LNCaP clone FGC (cell line): ENCODE measurements around the gene USB1.

Experiments used
- DNase-seq: peaks from one replicate; pipeline ENCODE4 v3.0.0-alpha.2; 2011; ENCODE audit warnings: low read depth
- H3K4me3 ChIP-seq: 2 replicates; pipeline ENCODE4 v1.5.1; 2011; ENCODE audit warnings: mild to moderate bottlenecking, low read depth, low read length, control low read depth
- TF ChIP-seq, protein P1 (sequence below): IDR thresholded peaks from 2 replicates; pipeline ENCODE4 v1.5.1; 2012; ENCODE audit warnings: mild to moderate bottlenecking; ENCODE audit not compliant: control insufficient read depth, insufficient read depth; ENCODE audit errors: extremely low read depth

USB1 gene

DNA sequence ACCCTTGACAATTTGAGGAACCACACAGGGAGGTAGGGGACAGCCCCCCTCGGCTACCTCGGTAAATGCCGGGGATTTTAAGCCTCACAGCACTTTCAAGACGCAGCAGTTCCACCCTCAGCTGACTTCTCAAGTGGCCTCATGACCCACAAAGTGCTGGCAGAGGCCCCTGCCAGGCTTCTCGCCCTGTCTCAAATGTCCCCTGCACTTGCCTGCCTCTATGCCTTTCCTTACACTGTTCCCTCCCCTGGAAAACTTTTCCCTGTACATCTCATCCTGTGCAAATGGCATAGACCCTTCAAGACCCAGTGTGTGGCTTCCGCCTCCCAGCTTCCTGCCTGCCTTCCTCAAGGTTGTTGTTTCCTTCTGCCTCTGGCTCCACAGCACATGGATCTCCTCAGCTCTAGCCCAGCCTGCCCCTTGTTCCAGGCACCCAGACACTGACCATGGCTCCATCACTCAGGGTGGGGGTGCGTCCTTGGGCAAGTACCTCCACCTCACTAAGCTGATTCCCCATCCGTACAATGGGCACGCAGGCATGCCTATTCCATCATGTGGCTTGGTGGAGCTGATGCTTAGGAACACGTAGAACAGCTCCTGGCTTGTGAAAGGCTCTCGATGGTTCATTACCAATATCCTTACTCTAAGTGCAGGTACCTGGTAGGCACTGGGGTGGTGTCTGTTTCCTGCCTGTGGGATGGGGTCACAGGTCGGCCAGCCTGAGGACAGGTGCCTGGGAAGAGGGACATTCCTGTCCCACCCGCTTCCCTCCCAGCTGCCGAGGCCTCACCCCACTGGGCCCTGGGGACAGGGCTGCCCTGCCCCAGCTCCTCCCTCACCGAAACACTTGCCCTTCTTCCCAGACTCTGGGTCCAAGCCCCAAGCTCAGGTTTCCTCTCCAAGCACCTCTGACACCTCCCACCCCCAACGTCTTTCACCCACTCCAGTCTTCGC, 48.3 kb downstream of the USB1 start:
- H3K4me3 ChIP-seq: no peak overlapping the region
- DNase-seq: no peak
- TF ChIP-seq, protein P1, sequence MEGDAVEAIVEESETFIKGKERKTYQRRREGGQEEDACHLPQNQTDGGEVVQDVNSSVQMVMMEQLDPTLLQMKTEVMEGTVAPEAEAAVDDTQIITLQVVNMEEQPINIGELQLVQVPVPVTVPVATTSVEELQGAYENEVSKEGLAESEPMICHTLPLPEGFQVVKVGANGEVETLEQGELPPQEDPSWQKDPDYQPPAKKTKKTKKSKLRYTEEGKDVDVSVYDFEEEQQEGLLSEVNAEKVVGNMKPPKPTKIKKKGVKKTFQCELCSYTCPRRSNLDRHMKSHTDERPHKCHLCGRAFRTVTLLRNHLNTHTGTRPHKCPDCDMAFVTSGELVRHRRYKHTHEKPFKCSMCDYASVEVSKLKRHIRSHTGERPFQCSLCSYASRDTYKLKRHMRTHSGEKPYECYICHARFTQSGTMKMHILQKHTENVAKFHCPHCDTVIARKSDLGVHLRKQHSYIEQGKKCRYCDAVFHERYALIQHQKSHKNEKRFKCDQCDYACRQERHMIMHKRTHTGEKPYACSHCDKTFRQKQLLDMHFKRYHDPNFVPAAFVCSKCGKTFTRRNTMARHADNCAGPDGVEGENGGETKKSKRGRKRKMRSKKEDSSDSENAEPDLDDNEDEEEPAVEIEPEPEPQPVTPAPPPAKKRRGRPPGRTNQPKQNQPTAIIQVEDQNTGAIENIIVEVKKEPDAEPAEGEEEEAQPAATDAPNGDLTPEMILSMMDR: no peak

DNA sequence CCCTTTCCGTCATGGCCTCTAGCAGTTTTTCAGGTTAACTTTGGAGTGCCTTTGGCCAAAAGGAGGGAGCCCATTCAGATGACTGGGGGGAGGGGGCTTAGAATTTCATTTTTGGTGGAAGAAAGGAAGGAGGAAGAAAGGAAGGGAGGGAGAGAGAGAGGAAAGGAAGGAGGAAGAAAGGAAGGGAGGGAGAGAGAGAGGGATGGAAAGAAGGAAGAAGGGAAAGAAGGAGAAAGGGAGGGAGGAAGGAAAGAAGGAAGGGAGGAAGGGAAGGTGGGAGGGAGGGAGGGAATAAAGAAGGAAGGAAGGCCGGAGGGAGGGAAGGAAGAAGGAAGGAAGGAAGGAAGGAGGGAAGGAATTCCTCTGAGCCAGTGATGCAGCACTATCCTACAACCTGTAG, 50.1 kb downstream of the USB1 start:
- no peak overlapping the region for H3K4me3 ChIP-seq
- TF ChIP-seq, protein P1: no peak
- no peak for DNase-seq

DNA sequence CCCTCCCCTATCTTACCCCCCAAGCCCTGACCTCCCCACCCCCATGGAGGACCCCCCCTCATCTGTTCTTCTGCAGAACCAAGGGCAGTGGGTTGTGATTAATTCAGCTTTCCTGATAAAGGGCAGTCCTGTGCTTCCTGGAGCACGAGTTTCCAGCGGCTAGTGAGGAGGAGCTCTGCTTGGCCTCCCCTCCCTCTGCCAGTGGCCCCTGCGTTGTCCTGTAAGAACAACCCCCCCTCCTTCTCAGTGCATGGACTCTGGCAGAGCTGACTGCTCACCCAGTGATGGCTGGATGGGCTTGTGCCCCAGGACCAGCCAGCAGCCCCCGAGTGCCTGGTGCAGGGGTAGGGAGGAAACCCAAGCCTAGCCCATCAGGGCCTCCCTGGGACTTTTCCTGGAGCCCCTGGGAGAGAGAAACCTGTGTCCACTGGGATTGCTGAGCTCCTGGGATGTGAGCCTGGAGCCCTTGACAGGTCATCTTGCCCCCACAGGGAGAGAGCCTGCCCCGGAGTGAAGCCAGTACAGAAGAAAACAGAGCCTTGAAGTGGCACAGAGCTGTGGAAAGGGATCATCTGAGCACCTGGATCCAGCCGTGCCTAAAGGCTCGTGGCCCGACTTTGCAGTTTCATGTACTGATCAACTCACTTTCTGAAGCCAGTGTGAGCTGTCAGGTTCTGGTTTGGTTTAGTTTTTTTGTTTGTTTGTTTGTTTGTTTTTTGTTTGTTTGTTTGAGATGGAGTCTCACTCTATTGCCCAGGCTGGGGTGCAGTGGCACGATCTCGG, 50.8 kb downstream of the USB1 start:
- H3K4me3 ChIP-seq: no peak overlapping the region
- TF ChIP-seq, protein P1: no peak
- DNase-seq: no peak

DNA sequence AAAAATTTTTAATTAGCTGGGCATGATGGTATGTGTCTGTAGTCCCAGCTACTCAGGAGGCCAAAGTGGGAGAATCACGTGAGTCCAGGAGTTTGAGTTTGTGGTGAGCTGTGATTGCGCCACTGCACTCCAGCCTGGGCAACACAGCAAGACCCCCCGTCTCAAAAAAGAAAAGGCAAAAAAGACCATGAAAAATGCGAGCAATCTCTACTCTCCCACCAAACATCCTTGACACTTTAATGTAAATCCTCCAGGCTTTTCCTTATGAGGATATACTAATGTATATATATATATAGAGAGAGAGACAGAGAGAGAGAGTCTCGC, 52.4 kb downstream of the USB1 start:
- TF ChIP-seq, protein P1: no peak
- DNase-seq: no peak

DNA sequence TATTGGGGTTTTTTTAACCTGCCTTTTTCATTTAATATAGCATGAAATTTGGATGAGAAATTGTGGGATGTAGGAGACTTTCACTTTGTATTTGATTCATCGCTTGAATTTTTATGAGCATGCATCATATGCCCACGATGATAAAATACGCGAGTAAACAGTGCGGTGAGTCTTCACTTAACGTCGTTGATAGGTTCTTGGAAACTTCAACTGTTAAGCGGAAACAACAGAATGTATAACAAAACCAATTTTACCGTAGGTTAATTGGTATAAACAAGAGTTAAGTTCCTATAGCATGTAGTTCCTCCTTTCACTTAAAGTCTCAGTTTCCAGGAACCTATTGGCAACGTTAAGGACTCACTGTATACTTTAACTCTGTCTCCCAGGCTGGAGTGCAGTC, 53.1 kb downstream of the USB1 start:
- DNase-seq: no peak
- TF ChIP-seq, protein P1: no peak
- H3K4me3 ChIP-seq: no peak overlapping the region

More for the DNA sequence above, 52.4 kb downstream of the USB1 start:
- no peak overlapping the region for H3K4me3 ChIP-seq

DNA sequence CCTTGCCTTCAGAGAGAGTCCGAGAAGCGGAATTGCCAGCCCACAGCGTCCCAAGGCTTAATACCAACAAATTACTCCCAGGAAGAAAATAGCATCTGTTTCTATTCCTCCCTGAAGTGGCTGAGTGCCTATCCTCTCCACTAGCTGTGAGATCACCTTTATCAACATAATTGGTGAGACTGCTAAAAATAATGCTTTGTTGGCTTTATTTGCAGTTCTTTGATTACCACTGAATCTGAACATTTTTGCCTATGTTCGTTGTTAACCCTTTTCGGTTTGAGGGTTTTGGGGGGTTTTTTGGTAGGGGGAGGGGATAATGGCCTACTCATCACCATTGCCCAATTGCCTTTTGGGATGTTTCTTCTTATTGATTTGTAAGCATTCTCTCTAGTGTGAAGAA, 55.4 kb downstream of the USB1 start:
- DNase-seq: no peak
- H3K4me3 ChIP-seq: no peak overlapping the region
- TF ChIP-seq, protein P1: no peak
